ENCODE results near the gene KIF21B. TPM values are rescaled to one million over a fixed set of nuclear protein-coding genes. Genes with fewer than 3 reads are reported as not detected.

KIF21B gene
- total and polyA plus RNA-seq, 9 of the 15 experiments (the other 6 are each of a cell fraction or from before 2014, with no cell fraction given) = 0.46 to 13.4 (median 5.9) TPM

GRCh38 chr1:201051399-201051798 is 27.9 kb upstream of the KIF21B start:
- DNase-seq (ENCODE audit: extremely low read depth in 1 of 4, low spot score in 3 of 4) = no peak
- FAIRE-seq = no peak

More at GRCh38 chr1:201051399-201051798, 27.9 kb upstream of the KIF21B start:
- no peaks in the 10 kb centered on the region for H3K36me3 ChIP-seq (ENCODE audit: control insufficient read depth, insufficient read depth, low read length)
- no peak for ATAC-seq
- peaks cover 3% of the 10 kb centered on the region; the same call in 1 of the 2 replicates for H4K20me1 ChIP-seq (replicated peaks; ENCODE audit: control insufficient read depth, insufficient read depth, low read length)
- no peaks in the 10 kb centered on the region for H3K9me3 ChIP-seq (replicated peaks; ENCODE audit: control insufficient read depth, insufficient read depth, low read depth, low read length)
- H3K4me3 ChIP-seq = no peak overlapping the region
- H3K9ac ChIP-seq (ENCODE audit: insufficient read depth in 1 of 2, low read depth in 2 of 2, low read length in 2 of 2) = no peak overlapping the region
- TF ChIP-seq PRDM10 (IDR thresholded peaks at IDR 0.05; ENCODE audit: partially characterized antibody) (no peak), EP400 (IDR thresholded peaks at IDR 0.05) (no peak), TSC22D4 (tag; IDR thresholded peaks at IDR 0.05) (no peak), EGR1 (conservative IDR thresholded peaks at IDR 0.05) (peak; percentile 24; the same call in 1 of the 2 replicates), ETS1 (conservative IDR thresholded peaks at IDR 0.05; ENCODE audit: control insufficient read depth, low read depth, low read length) (no peak)
- POLR2A ChIA-PET = interaction anchor here (0.9 to 1.1 kb wide), 3 partner anchors 20 to 80 kb away, joined by 3 to 4 read pairs (median 3); no protein-coding TSS in a partner anchor
- peaks cover 0 to 3% of the 10 kb centered on the region in 2 experiments; a peak in 1 of 5 replicates for H3K4me1 ChIP-seq (replicated peaks in 1 of 2; ENCODE audit: control insufficient read depth in 2 of 2, insufficient read depth in 2 of 2, low read length in 2 of 2)
- no peaks in the 10 kb centered on the region for H3K9me1 ChIP-seq (ENCODE audit: control insufficient read depth, insufficient read depth, low read length)
- H3K27me3 ChIP-seq (ENCODE audit: control insufficient read depth in 2 of 2, insufficient read depth in 2 of 2, low read length in 2 of 2) = peaks cover 47 to 77% of the 10 kb centered on the region in 2 experiments; a peak in 4 of 5 replicates
- no TSS peak for BruUV-seq (replicated peaks)
- H3K27ac ChIP-seq (ENCODE audit: extremely low read depth, low read depth, low read length) = no peak overlapping the region
- in situ Hi-C loops (cut with MboI) (no loop called here), intact Hi-C loops (cut with micrococcal nuclease) (no loop called here)
- no peaks in the 10 kb centered on the region for H3K79me2 ChIP-seq (ENCODE audit: control insufficient read depth, insufficient read depth, low read length)
- CTCF ChIA-PET (ENCODE audit: low intra/inter-chr PET ratio) = no interaction called here
- WGBS (ENCODE audit: insufficient coverage, low coverage, missing lambda C conversion rate) = 3% methylated on average over 2 of the region's 2 CpGs
- no peak overlapping the region for H2AFZ ChIP-seq (ENCODE audit: low read depth, low read length)
- H3K4me2 ChIP-seq (ENCODE audit: insufficient read depth, low read length) = no peak overlapping the region
